OCI-LY3 (cell line): ENCODE results near the gene LMNTD1.
"Not testable (repeated sequence)": the region's sequence is repeated elsewhere in the genome, so short reads cannot be mapped to it uniquely, and the experiment has no call there.

Experiments used
- H2AFZ ChIP-seq: fragments of 200-600, 300-600 bp; shearing (Covaris generic); 2 replicates; pipeline ENCODE4 v1.6.0; 2014; ENCODE audit warnings: antibody characterized with exemption, low read depth, low read length
- H3K27ac ChIP-seq: fragments of 200-600, 300-600 bp; sonication (generic); 2 replicates; pipeline ENCODE4 v1.5.1; 2014; ENCODE audit warnings: mild to moderate bottlenecking, low read length, moderate library complexity, mixed read lengths
- H3K27me3 ChIP-seq: fragments of 200-600, 300-600 bp; sonication (generic); 2 replicates; pipeline ENCODE4 v1.6.1; 2014; ENCODE audit warnings: low read depth, low read length, mixed read lengths
- H3K36me3 ChIP-seq: fragments of 200-600, 300-600 bp; sonication (generic); replicated peaks from 2 replicates; pipeline ENCODE3; 2014; ENCODE audit warnings: low read depth, low read length, mixed read lengths
- H3K4me1 ChIP-seq: fragments of 300-600, 200-600 bp; sonication (generic); 2 replicates; pipeline ENCODE4 v1.6.1; 2014; ENCODE audit warnings: low read length, mixed read lengths
- H3K4me2 ChIP-seq: fragments of 200-600, 300-600 bp; sonication (generic); 2 replicates; pipeline ENCODE4 v1.6.1; 2014; ENCODE audit warnings: low read length, mixed read lengths
- H3K4me3 ChIP-seq: fragments of 300-600, 200-600 bp; sonication (generic); 2 replicates; pipeline ENCODE4 v1.5.1; 2014; ENCODE audit warnings: antibody characterized with exemption, mild to moderate bottlenecking, low read length, moderate library complexity
- H3K79me2 ChIP-seq: fragments of 300-600, 200-600 bp; shearing (Covaris generic); 2 replicates; pipeline ENCODE4 v1.6.1; 2014; ENCODE audit warnings: mild to moderate bottlenecking, low read length, mixed read lengths
- H3K9ac ChIP-seq: fragments of 300-600, 200-600 bp; shearing (Covaris generic); 2 replicates; pipeline ENCODE4 v1.6.0; 2014; ENCODE audit warnings: mild to moderate bottlenecking, low read length, moderate library complexity
- H3K9me3 ChIP-seq: fragments of 200-600, 300-600 bp; shearing (Covaris generic); 2 replicates; pipeline ENCODE4 v1.6.1; 2014; ENCODE audit warnings: low read length, mixed read lengths; ENCODE audit not compliant: insufficient read depth
- H4K20me1 ChIP-seq: fragments of 200-600, 300-600 bp; sonication (generic); 2 replicates; pipeline ENCODE4 v1.6.1; 2016; ENCODE audit warnings: low read length, mixed read lengths; ENCODE audit not compliant: insufficient read depth
- EZH2phosphoT487 ChIP-seq: fragments of 200-600 bp; shearing (Covaris generic); IDR thresholded peaks from 2 replicates; pipeline ENCODE4 v1.6.1; 2018; ENCODE audit warnings: antibody characterized with exemption, mixed run types, low read depth
- TF ChIP-seq, protein P1 (sequence below): fragments of 200-600, 300-600 bp; sonication (generic); IDR thresholded peaks from 2 replicates; pipeline ENCODE4 v1.5.1; 2014; ENCODE audit warnings: antibody characterized with exemption, low read length, low read depth

Gene LMNTD1, protein sequence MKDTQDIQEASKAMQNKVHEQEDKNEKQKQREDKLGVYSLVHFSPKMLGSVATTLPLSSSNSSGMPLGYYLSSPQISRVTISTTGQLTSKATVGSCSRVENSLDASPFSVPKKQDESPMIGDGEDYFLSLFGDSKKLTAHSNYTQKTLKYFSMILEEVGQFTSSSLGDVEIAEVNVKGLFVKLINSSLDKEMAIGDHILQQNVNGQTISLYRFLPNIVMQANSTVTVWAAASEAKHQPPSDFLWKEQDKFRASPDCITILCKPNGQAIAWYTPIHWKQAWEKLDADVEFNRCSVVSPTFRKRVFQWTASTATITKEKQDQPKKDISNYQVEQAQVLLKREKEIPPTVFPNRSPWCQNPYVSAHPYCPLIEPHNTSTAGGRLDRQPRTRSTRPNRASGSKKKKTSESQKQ

DNA sequence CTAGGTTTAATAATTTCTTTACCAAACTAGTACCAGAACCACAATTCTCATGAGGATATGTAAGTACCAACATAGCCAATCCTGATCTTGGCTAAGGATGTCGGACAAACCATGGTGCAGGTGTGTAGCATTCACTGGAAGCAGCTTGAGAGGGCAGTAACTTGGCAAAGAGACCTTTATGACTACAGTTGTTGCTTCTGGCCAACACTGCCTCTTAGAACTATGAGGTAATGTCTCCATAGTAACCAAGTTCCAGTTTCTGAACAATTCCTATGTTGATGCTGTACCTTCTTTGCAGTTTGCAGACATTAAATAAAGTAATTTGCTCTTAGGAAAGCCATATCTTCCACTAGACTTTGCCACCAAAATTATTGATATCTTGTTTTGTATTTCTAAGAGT lies at the start of gene LMNTD1:
Gene LMNTD1 (minus strand): TSS at position 186 of the 400 bp plus-strand sequence. CDS start 324 bp downstream, outside the sequence.
- no peak within 1 kb of the TSS for H3K27ac ChIP-seq
- no peak within 1 kb of the TSS for H3K9ac ChIP-seq
- H3K4me3 ChIP-seq: no peak within 1 kb of the TSS
- no peak for TF ChIP-seq EZH2phosphoT487
- TF ChIP-seq, protein P1, sequence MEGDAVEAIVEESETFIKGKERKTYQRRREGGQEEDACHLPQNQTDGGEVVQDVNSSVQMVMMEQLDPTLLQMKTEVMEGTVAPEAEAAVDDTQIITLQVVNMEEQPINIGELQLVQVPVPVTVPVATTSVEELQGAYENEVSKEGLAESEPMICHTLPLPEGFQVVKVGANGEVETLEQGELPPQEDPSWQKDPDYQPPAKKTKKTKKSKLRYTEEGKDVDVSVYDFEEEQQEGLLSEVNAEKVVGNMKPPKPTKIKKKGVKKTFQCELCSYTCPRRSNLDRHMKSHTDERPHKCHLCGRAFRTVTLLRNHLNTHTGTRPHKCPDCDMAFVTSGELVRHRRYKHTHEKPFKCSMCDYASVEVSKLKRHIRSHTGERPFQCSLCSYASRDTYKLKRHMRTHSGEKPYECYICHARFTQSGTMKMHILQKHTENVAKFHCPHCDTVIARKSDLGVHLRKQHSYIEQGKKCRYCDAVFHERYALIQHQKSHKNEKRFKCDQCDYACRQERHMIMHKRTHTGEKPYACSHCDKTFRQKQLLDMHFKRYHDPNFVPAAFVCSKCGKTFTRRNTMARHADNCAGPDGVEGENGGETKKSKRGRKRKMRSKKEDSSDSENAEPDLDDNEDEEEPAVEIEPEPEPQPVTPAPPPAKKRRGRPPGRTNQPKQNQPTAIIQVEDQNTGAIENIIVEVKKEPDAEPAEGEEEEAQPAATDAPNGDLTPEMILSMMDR: no peak
- no peaks in the 10 kb centered on the region for H3K27me3 ChIP-seq
- peak within 1 kb of the TSS; percentile 35 for H3K4me2 ChIP-seq
- H2AFZ ChIP-seq: no peak within 1 kb of the TSS
- H3K9me3 ChIP-seq: no peaks in the 10 kb centered on the region
- H3K79me2 ChIP-seq: no peaks in the 10 kb centered on the region
- peaks cover 8% of the 10 kb centered on the region for H3K4me1 ChIP-seq
- H4K20me1 ChIP-seq: no peaks in the 10 kb centered on the region
- H3K36me3 ChIP-seq: no peaks in the 10 kb centered on the region

DNA sequence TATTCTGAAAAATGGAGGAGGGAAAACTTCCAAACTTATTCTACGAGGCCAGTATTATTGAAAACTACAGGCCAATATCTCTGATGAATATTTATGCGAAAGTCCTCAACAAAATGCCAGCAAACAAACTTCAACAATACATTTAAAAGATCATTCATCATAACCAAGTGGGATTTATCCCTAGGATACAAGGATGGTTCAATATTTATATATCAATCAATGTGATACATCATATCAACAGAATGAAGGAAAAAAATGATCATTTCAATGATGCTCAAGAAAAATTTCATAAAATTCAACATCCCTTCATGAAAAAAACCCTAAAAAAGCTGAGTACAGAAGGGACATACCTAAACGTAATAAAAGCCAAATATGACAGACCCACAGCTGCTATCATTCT lies 45.9 kb upstream of the LMNTD1 start:
- H3K27me3 ChIP-seq: no peaks in the 10 kb centered on the region
- no peak overlapping the region for H3K4me2 ChIP-seq

DNA sequence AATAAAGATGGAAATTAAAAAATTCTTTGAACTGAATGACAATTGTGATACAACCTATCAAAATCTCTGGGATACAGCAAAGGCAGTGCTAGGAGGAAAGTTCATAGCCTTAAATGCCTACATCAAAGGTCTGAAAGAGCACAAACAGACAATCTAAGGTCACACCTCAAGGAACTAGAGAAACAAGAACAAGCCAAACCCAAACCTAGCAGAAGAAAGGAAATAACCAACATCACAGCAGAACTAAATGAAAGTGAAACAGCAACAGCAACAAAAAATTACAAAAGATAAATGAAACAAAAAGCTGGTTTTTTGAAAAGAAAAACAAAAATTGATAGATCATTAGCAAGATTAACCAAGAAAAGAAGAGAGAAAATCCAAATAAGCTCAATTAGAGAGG lies 42.4 kb upstream of the LMNTD1 start:
- H3K27me3 ChIP-seq, H3K4me2 ChIP-seq, H4K20me1 ChIP-seq, H3K79me2 ChIP-seq, H3K36me3 ChIP-seq, H3K4me3 ChIP-seq, H3K4me1 ChIP-seq, H3K9ac ChIP-seq, H3K27ac ChIP-seq, H2AFZ ChIP-seq, H3K9me3 ChIP-seq: not testable (repeated sequence)

More for the DNA sequence above, 45.9 kb upstream of the LMNTD1 start:
- Histone ChIP-seq H3K27ac (no peak overlapping the region), H3K4me3 (no peak overlapping the region), H2AFZ (no peak overlapping the region), H3K4me1 (no peaks in the 10 kb centered on the region), H3K9ac (no peak overlapping the region), H3K36me3 (no peaks in the 10 kb centered on the region), H4K20me1 (no peaks in the 10 kb centered on the region), H3K79me2 (no peaks in the 10 kb centered on the region), H3K9me3 (no peaks in the 10 kb centered on the region)
- no peak for TF ChIP-seq EZH2phosphoT487
- TF ChIP-seq, protein P1: no peak

DNA sequence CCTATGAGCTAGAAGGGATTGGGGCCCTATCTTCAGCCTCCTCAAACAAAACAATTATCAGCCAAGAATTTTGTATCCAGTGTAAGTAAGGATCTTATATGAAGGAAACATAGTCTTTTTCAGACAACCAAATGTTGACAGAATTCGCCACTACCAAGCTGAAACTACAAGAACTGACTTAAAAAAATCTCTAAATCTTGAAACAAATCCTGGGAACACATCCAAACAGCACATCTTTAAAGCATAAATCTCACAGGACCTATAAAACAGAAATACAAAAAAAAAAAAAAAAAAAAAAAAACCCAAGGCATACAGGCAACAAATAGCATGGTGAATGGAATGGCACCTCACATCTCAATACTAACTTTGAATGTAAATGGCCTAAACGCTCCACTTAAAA lies 41.3 kb upstream of the LMNTD1 start:
- H3K79me2 ChIP-seq: no peaks in the 10 kb centered on the region
- no peak overlapping the region for H3K9ac ChIP-seq
- H3K36me3 ChIP-seq: no peaks in the 10 kb centered on the region
- no peaks in the 10 kb centered on the region for H3K9me3 ChIP-seq
- no peak overlapping the region for H2AFZ ChIP-seq
- no peak overlapping the region for H3K4me3 ChIP-seq
- H4K20me1 ChIP-seq: no peaks in the 10 kb centered on the region
- TF ChIP-seq, protein P1: no peak
- TF ChIP-seq EZH2phosphoT487: no peak
- no peaks in the 10 kb centered on the region for H3K4me1 ChIP-seq
- H3K27ac ChIP-seq: no peak overlapping the region
- no peaks in the 10 kb centered on the region for H3K27me3 ChIP-seq
- H3K4me2 ChIP-seq: no peak overlapping the region
